Spinal cord (tissue), 10 donors: ENCODE measurements around the gene BNC1. TPM values are rescaled to one million over a fixed set of nuclear protein-coding genes. Genes with fewer than 3 reads are reported as not detected.

Source experiments
- DNase-seq, 6 donors: peaks; one replicate each; pipeline versions ENCODE4 v3.0.0 to v3.0.0-alpha.2; 2013 to 2015; ENCODE audit warnings: low spot score in 6 of 6, low read depth in 4 of 6
- H3K27ac ChIP-seq: one replicate; pipeline ENCODE4 v1.5.1; 2013; ENCODE audit warnings: low read depth, low read length, control low read depth
- H3K27me3 ChIP-seq: one replicate; pipeline ENCODE4 v1.6.1; 2013; ENCODE audit warnings: low read length; ENCODE audit not compliant: control insufficient read depth, insufficient read depth
- H3K36me3 ChIP-seq: one replicate; pipeline ENCODE4 v1.6.1; 2013; ENCODE audit warnings: low read length; ENCODE audit not compliant: control insufficient read depth, insufficient read depth
- H3K4me1 ChIP-seq: one replicate; pipeline ENCODE4 v1.6.1; 2013; ENCODE audit warnings: low read length; ENCODE audit not compliant: control insufficient read depth, insufficient read depth
- H3K4me3 ChIP-seq: one replicate; pipeline ENCODE4 v1.5.1; 2013; ENCODE audit warnings: low read depth, low read length, control low read depth
- H3K9me3 ChIP-seq: one replicate; pipeline ENCODE4 v1.6.1; 2013; ENCODE audit warnings: low read length; ENCODE audit not compliant: control insufficient read depth, insufficient read depth
- WGBS: methylation state at CpG from one replicate; pipeline ENCODE4 v1.1.5; 2013; ENCODE audit warnings: missing lambda C conversion rate; ENCODE audit not compliant: insufficient coverage; 5-methylcytosine and 5-hydroxymethylcytosine counted together
- long read RNA-seq, 4 donors: transcript quantifications; one replicate each; lab custom pipeline, GENCODE V29; 2026
- polyA plus RNA-seq, 2 donors: library from polyadenylated mRNA; unstranded; fragments of 120-200 nt; gene quantifications; one replicate each; pipeline ENCODE4 v1.2.1, GENCODE V29; 2013; ENCODE audit not compliant: insufficient read length in 2 of 2
- total RNA-seq, 2 donors: library from RNA; depleted of rRNA in 1 of 2; stranded (reverse); fragments of 120-200 nt in 1 of 2; fragments of >200 nt in 1 of 2; gene quantifications; one replicate each; pipeline versions ENCODE4 v1.2.3 to v1.2.4, GENCODE V29; 2013 to 2014
- donor health status: healthy.

The BNC1 gene, protein sequence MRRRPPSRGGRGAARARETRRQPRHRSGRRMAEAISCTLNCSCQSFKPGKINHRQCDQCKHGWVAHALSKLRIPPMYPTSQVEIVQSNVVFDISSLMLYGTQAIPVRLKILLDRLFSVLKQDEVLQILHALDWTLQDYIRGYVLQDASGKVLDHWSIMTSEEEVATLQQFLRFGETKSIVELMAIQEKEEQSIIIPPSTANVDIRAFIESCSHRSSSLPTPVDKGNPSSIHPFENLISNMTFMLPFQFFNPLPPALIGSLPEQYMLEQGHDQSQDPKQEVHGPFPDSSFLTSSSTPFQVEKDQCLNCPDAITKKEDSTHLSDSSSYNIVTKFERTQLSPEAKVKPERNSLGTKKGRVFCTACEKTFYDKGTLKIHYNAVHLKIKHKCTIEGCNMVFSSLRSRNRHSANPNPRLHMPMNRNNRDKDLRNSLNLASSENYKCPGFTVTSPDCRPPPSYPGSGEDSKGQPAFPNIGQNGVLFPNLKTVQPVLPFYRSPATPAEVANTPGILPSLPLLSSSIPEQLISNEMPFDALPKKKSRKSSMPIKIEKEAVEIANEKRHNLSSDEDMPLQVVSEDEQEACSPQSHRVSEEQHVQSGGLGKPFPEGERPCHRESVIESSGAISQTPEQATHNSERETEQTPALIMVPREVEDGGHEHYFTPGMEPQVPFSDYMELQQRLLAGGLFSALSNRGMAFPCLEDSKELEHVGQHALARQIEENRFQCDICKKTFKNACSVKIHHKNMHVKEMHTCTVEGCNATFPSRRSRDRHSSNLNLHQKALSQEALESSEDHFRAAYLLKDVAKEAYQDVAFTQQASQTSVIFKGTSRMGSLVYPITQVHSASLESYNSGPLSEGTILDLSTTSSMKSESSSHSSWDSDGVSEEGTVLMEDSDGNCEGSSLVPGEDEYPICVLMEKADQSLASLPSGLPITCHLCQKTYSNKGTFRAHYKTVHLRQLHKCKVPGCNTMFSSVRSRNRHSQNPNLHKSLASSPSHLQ
- total RNA-seq (under 1 TPM; 0.22 to 0.69 TPM), polyA plus RNA-seq (under 1 TPM; 0.15 to 0.17 TPM)
- long read RNA-seq, donor 1 = 0 reads
- long read RNA-seq, donor 2 = 0 reads
- long read RNA-seq, donor 3 = 0 reads
- long read RNA-seq, donor 4 = 0 reads

DNA sequence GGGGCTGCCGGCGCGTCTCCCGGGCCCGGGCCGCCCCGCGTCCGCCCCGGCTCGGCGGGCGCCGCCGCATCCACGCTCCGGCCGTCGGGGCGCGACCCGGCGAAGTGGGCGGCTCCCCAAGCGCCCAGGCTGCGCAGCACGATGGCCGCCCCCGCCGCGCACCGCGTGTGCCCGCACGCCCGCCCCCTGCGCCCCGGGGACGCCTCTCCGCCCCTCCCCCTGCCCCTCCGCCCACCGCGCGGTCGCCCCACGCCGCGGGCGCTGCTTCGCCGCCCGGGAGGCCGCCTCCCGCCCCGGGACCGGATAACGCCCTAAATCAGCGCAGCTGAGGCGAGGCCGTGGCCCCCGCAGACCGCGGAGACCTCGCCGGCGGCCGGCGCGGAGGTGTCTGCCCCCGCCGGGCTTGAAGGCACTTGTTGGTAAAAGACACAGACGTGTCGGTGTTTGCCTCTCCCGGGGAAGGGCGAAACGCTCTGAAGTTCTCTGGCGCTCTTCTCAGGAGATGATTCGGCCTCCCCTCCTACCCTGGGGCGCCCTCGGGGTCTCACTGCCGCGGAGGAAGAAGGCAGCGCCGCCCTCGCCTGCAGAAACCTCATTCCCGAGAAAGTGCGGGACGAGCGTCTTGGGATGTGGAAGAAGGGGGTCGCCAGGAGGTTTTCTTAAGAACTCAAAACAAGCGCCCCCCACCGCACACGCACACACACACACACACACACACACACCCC is at the start of gene BNC1:
TSS of gene BNC1 (minus strand) at position 106 of the 725 bp plus-strand sequence. CDS start at position 70, 36 bp downstream.
- peaks cover 21% of the 10 kb centered on the region for H3K4me1 ChIP-seq
- no peak within 1 kb of the TSS for H3K27ac ChIP-seq
- H3K27me3 ChIP-seq = peaks cover 64% of the 10 kb centered on the region
- DNase-seq = no peak
- H3K4me3 ChIP-seq = peak within 1 kb of the TSS; percentile 33
- under 1% methylated on average over 80 of the region's 93 CpGs for WGBS
- H3K9me3 ChIP-seq = no peaks in the 10 kb centered on the region
- H3K36me3 ChIP-seq = no peaks in the 10 kb centered on the region

DNA sequence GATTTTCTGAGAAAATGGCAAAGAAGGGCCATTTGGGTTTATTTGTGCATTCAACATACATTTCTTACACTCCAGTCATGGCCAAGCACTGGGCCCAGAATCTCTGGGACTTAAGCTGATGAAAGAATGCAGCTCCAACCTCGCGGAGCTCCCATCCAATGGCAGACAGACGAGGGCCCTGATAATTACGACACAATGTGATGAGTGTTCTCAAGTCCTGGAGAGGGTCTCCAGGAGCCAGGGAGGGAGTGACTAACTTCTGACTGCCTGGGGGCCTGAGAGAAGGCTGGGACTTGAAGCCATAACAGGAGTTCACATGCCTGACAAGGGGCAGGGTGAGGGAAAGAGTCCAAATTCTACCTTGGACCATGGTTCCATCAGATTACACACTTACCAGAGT is 42.6 kb upstream of the BNC1 start:
- no peak overlapping the region for H3K4me3 ChIP-seq
- no peaks in the 10 kb centered on the region for H3K27me3 ChIP-seq
- no peaks in the 10 kb centered on the region for H3K36me3 ChIP-seq
- no peak overlapping the region for H3K27ac ChIP-seq
- DNase-seq = no peak
- H3K9me3 ChIP-seq = no peaks in the 10 kb centered on the region
- WGBS = 65% methylated on average over 4 of the region's 4 CpGs
- H3K4me1 ChIP-seq = peaks cover 4% of the 10 kb centered on the region

DNA sequence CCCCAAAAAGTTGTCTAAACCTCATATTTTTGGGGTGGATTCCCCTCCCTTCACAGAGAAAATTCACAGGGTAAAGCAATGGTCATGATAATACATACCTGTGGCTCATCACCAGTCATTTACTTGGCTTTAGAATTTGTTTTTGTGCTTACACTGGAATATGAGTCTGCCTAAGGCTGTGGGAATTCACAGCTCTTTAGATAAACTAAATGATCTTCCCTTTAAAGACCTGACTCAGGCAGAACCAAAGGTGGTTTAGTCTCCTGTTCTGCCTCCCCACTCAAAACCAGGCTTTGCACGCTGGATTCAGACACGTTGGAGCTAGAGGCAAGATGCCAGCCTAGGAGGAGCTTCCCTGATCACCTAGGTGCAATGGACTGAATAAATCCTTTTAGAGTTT is 40.3 kb upstream of the BNC1 start:
- 75% methylated on average over 2 of the region's 2 CpGs for WGBS
- no peak overlapping the region for H3K27ac ChIP-seq
- peaks cover 4% of the 10 kb centered on the region for H3K4me1 ChIP-seq
- no peak for DNase-seq
- H3K36me3 ChIP-seq = no peaks in the 10 kb centered on the region
- no peak overlapping the region for H3K4me3 ChIP-seq
- H3K9me3 ChIP-seq = no peaks in the 10 kb centered on the region
- H3K27me3 ChIP-seq = no peaks in the 10 kb centered on the region

DNA sequence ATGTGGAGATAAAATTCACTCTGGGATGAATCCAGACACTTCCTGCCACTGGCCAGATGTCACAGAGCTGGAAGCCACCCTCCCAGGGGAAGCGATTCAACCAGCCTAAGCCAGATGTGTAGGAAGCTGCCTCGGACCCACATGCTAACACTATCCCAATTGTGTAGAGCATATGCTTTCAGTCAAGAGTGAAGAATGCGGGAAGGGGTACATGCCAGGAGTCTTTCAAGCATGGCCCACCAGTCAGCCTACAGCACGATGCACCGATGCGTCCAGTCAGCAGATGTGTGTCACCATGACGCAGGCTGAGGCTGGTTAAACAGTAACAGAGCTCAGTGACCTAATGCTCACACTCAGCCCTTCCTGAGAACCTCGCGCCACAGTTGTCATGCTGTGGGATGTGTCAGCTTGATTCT is 38.8 kb upstream of the BNC1 start:
- peak in 2 of 6 donors; percentile 11 to 80 for DNase-seq
- no peaks in the 10 kb centered on the region for H3K36me3 ChIP-seq
- no peaks in the 10 kb centered on the region for H3K27me3 ChIP-seq
- H3K9me3 ChIP-seq = no peaks in the 10 kb centered on the region
- H3K4me3 ChIP-seq = no peak overlapping the region
- peaks cover 4% of the 10 kb centered on the region for H3K4me1 ChIP-seq
- no peak overlapping the region for H3K27ac ChIP-seq
- WGBS = 30% methylated on average over 9 of the region's 9 CpGs

DNA sequence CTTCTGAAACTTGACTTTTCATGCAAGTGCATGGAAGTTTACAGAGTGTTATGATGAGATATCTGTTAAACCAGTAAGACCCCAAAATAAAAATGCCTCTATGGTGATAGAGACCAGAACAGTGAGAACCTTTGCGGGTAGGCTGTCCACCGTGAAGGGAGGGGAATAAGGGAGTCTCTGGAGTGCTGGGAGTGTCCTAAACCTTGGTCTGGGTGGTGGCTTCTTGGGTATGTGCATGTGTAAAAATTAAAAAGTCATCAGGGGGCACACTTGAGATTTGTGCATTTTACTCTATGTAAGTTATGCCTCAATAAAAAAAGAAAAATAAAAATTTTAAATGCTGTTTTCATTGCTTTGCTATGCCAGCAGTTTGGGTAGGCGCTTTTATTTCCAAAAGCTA is 38.2 kb upstream of the BNC1 start:
- no peak for DNase-seq
- H3K9me3 ChIP-seq = no peaks in the 10 kb centered on the region
- WGBS = 80% methylated on average over 1 of the region's 3 CpGs
- H3K27me3 ChIP-seq = no peaks in the 10 kb centered on the region
- H3K4me3 ChIP-seq = no peak overlapping the region
- H3K36me3 ChIP-seq = no peaks in the 10 kb centered on the region
- H3K4me1 ChIP-seq = peaks cover 4% of the 10 kb centered on the region
- no peak overlapping the region for H3K27ac ChIP-seq

DNA sequence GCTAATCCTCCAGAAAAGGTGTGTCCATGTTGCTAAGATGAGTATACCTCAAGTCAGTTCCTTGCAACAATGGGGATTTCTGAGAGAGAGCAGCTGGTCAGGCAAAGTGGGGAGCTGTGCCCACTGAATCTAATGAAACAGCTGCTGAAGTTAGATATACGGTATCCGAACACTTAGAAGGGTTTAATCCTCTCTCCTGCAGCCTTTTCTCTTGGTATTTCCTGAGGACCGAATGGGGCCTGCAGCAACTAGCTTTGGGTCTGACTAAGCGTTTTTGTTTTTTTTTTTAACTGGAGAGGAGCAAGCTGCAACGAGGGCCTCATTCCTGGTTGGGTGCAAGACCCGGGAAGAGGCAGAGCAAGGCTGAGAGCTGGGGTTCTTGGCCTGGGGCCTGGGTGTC is 37.6 kb upstream of the BNC1 start:
- no peak for DNase-seq
- Histone ChIP-seq H3K27me3 (no peaks in the 10 kb centered on the region), H3K4me3 (no peak overlapping the region), H3K27ac (no peak overlapping the region), H3K4me1 (peaks cover 4% of the 10 kb centered on the region), H3K9me3 (no peaks in the 10 kb centered on the region), H3K36me3 (no peaks in the 10 kb centered on the region)
- 73% methylated on average over 5 of the region's 6 CpGs for WGBS

DNA sequence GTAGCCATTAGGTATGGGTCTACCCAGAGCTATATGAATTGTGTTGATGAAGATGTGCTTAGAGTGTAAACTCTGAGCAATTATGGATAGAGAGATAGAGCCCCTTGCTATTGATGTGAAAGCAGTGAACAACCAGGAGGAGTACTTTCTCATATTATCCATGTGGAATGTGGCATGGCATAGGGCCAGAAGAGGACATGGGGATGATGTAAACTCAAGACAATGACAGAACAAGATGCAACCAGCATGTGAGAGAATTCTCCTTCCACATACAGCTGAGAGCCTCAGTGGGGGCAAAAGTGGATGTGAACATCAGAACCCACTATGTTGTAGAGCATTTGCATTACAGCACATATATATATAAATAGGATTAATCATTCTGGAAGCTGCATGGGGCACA is 36.4 kb upstream of the BNC1 start:
- Histone ChIP-seq H3K4me3 (no peak overlapping the region), H3K9me3 (no peaks in the 10 kb centered on the region), H3K27me3 (no peaks in the 10 kb centered on the region), H3K4me1 (peaks cover 4% of the 10 kb centered on the region), H3K27ac (no peak overlapping the region), H3K36me3 (no peaks in the 10 kb centered on the region)
- no peak for DNase-seq

DNA sequence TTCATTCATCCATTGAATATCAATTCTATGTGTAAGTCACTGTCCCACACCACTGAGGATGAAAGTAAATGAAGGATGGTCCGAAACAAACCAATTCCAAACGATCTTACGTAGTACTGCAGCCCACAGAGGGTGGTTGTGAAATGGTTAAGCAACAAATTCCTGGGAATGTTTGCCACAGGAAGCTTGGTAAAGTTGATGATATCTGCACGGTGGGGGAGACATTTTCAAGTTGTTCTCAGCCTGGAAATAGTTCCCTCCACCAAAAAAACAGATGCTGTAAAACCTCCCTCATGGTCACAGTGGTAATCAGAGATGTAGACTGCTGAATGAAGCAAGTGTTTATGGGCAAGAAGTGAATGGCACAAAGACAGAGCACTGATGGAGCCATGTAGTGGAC is 35.9 kb upstream of the BNC1 start:
- no CpG with 5 or more reads among the region's 4 CpGs for WGBS
- DNase-seq = no peak
- H3K9me3 ChIP-seq = no peaks in the 10 kb centered on the region
- H3K27ac ChIP-seq = no peak overlapping the region
- H3K4me1 ChIP-seq = peaks cover 4% of the 10 kb centered on the region
- H3K27me3 ChIP-seq = no peaks in the 10 kb centered on the region
- no peaks in the 10 kb centered on the region for H3K36me3 ChIP-seq
- H3K4me3 ChIP-seq = no peak overlapping the region

DNA sequence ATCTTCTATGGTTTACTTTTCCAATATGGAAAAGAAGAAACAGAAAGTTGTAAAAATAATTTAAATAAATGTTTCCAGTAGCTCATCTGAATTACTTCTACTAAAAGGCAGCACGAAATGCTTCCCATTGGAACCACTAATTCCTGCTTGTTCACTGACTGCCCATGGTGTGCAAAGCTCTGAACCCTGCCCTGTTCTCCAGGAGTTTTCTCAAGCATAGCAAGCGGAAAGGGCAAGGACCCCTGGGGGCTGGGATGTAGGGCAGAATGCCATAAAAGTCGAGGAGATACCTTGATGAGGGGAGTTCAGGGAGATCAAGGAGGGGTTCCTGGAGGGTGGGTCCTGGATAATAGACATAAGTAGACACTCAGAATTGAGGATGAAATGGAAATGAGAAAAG is 35.3 kb upstream of the BNC1 start:
- no peaks in the 10 kb centered on the region for H3K36me3 ChIP-seq
- DNase-seq = no peak
- no peak overlapping the region for H3K27ac ChIP-seq
- no peaks in the 10 kb centered on the region for H3K9me3 ChIP-seq
- no peaks in the 10 kb centered on the region for H3K27me3 ChIP-seq
- no peak overlapping the region for H3K4me3 ChIP-seq
- peaks cover 4% of the 10 kb centered on the region for H3K4me1 ChIP-seq
- WGBS = 69% methylated on average over 3 of the region's 3 CpGs
